Epidermal melanocyte (primary cell): ENCODE measurements around the gene MAN1B1.
A peak's percentile ranks its signal among the peaks of the same experiment; 100 is the strongest.
"Not testable (repeated sequence)": the region's sequence is repeated elsewhere in the genome, so short reads cannot be mapped to it uniquely, and the experiment has no call there.

Experiments used
- DNase-seq: peaks from one replicate; pipeline ENCODE4 v3.0.0; 2011; ENCODE audit warnings: low spot score; ENCODE audit not compliant: insufficient read length

The MAN1B1 gene

GRCh38 chr9:137127301-137128157 lies 40.7 kb downstream of the MAN1B1 start:
- DNase-seq = no peak

GRCh38 chr9:137128158-137128861 lies 41.5 kb downstream of the MAN1B1 start:
- DNase-seq = no peak

DNA sequence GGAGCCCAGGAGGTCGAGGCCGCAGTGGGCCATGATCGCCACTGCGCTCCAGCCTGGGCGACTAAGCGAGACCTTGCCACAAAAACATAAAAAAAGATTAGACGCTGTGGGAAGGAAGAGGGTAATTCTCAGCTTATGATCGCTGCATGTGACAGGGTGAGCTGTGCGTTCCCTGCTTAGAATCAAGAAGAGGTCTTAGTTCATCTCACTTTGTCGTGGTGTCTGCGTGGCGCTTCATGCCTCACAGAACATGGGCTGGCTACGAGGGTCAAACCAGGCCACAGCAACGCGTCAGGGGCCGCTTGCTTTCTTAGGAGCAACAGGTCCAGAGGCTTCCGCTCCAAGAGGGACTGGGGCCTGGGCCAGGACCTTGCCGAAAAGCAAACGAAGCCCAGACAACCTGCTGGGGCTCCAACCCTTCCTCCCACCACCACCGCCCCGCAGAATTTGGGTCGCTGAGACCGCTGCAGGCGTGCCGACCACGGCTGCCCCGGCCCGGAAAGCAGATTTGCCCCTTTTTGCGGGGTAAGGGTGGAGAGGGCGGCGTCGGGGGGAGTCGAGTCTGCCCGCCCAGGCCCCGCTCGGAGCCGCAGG lies 42.2 kb downstream of the MAN1B1 start:
- no peak for DNase-seq

DNA sequence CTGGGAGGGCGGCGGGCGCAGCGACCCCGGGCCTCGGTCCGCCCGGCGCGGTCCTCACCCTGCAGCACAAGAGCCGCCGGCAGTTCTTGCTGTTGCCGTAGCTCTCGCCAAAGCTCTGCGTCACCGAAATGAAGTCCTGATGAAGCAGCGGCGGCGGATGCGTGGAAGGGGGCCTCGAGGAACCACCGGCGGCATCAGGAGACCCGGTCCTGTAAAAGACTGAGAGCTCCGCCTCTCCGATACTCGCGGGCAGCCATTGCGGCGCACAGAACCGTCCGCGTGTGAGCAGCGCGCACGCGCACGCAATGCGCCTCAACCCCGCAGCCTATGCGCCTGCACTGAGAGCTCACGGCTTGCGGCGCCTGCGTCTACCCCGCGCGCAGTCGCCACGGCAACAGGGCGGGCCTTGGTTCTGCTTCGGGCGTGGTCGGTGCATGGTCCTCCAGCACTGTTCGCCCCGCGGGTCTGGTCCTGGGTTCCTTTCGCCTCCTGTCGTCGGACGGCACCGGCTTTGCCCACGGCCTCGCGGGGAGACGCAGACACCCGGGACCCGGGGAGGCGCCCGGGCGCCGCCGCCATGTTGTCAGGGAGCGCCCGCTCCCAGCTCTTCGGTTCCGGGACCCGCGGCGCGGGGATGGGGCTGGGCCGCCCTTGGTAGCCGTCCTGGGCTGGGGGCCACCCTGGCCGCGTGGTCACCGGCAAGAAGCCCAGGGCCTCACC lies 42.8 kb downstream of the MAN1B1 start:
- DNase-seq = peak; percentile 100

DNA sequence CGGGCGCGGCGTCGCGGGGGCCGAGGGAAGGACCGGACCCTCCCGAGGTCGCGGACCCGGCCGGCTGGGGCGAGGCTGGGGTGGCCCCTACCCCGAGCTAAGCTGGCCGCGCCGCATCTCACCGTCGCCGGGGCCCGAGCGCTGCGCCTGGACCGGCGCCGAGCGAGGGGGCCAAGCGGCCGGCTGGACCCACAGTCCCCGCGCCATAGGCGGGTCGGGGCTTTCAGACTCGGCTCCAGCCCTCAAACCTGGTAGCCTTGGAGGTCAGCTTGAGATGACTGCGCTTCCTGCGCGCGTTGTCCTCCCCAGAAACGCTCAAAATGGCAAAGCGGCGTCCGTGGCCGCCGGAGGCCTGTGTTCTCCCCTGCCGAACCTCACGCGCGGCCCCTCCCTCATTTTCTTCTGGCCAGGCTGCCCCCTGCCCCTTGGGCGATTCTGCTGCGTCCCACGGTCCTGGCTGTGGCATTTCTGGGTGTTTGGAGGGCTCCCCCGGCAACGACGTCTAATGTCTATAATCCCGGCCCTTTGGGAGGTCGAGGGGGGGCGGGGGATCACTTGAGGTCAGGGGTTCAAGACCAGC lies 43.5 kb downstream of the MAN1B1 start:
- no peak for DNase-seq

DNA sequence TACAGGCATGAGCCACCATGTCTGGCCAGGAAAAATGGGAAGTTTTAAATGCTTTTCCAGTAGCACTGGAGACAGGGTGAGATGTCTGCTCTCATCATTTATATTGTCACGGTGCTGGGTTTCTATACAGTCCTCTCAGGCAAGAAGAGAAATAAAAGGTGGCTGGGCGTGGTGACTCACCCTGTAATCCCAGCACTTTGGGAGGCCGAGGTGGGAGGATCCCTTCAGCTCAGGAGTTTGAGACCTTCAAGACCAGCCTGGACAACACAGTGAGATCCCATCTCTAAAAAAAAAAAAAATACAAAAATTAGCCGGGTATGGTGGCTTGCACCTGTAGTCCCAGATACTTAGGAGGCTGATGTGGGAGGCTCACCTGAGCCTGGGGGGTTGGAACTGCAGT lies 47.4 kb downstream of the MAN1B1 start:
- DNase-seq = no peak

GRCh38 chr9:137135154-137135553 lies 48.4 kb downstream of the MAN1B1 start:
- not testable (repeated sequence) for DNase-seq

- no peak for DNase-seq
Observed at GRCh38 chr9:137136261-137136880, 49.6 kb downstream of the MAN1B1 start.

GRCh38 chr9:137136881-137137607 lies 50.3 kb downstream of the MAN1B1 start:
- DNase-seq = no peak

DNA sequence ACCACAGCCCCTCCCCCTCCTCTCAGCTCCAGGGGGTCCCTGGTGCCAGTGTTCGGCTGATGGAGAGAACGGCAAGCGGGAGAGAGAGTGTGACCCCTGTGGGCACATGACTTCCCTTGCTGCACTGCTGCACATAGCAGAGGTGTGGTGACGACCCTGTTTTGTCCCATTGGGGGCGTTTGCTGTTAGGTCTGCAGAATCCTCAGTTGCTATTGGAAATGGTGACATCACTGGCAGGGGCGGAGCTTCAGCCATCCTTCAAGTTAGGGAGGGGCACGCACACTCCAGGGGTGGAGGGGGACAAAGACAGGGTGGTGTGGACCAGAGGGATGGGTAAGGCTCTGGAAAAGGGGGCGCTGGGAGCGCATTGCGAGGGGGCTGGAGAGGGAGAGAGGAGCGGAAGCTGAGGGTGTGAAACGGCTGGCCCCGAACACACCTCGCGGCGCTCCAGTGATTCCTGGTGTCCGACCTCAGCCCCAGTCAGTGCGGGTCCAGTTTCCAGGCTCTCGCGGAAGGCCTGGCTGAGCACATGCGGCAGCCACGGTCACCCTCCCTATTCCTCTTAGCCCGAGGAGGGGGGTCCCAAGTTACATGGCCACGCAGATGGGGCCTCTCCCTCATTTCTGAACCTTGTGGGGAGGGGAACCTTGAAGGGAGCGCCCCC lies 51.4 kb downstream of the MAN1B1 start:
- DNase-seq = no peak

- DNase-seq = peak; percentile 61
Observed at GRCh38 chr9:137138722-137139467, 52.1 kb downstream of the MAN1B1 start, which contains the start of gene GRIN1. GRIN1 (plus strand) TSS chr9:137139154; CDS start chr9:137139487, 333 bp downstream.

DNA sequence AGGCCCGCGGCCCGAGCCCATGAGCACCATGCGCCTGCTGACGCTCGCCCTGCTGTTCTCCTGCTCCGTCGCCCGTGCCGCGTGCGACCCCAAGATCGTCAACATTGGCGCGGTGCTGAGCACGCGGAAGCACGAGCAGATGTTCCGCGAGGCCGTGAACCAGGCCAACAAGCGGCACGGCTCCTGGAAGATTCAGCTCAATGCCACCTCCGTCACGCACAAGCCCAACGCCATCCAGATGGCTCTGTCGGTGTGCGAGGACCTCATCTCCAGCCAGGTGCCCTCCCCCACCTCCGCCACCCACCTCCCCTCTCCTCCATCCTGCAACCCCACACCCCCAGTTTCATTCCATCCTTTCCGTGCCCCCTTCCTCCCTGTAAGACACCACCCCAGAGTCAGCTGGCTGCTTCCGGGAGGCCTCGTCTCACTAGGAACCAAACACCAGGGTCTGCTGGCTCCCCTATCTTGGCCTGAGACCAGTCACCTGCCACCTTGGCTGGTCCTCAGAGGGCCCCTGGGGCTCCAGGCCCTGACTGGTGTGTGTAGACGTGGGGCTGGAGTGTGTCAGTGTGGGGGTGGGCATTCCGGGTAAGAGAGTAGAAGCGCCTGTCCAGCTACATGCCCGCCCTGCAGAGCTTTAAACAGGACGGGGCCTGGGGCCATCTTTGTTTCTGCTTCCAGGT lies 52.8 kb downstream of the MAN1B1 start:
- DNase-seq = no peak

GRCh38 chr9:137140151-137141012 lies 53.6 kb downstream of the MAN1B1 start:
- no peak for DNase-seq

GRCh38 chr9:137141050-137141810 lies 54.4 kb downstream of the MAN1B1 start:
- DNase-seq = no peak

DNA sequence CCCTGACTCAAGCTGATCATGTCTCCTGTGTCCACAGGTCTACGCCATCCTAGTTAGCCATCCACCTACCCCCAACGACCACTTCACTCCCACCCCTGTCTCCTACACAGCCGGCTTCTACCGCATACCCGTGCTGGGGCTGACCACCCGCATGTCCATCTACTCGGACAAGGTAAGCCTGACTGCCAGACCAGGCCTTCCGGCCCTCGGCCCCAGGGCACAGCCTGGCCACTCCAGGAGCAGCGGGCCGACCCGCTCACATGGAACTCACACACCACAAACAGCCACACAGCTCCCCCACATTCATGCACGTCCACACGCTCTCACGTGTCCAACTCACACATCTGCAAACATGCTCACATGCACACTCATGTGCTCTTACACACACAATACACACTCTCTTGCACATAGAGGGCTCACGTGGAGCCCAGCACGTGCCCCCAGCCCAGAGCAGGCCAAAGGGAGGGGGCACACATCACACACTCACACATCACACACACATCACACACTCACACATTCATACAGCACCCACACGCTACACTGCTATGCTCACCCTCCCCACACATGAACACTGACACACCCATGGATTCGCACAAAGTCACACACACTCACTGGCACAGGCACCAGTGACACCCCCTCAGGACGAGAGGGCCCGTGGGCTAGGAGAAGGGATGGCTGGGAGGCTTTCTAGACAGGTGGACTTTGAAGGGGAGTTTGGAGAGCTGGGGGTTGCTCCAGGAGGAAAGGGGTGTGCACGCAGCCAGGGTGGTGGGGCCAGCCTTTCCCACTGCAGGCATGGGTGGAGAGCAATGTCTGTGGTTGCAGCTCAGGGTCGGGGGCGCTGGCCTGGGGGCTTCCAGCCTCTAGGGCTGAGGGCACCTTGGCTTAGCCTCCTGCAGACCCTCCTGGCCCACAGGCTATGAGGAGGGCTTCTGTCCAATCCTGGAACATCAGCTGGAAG lies 55.5 kb downstream of the MAN1B1 start:
- DNase-seq = no peak
